WTC11 (cell line): ENCODE results near the gene TWIST2. TPM values are rescaled to one million over a fixed set of nuclear protein-coding genes. Genes with fewer than 3 reads are reported as not detected.

Experiments used
- ATAC-seq: fragments of 200-7000 bp; cut with Tn5 transposase; 2 replicates; pipeline ENCODE4 v1.10.0; 2021; ENCODE audit warnings: mild to moderate bottlenecking, moderate library complexity
- CTCF ChIA-PET: fragments of 300-600 bp; sonication (Branson Sonifier 250); formaldehyde crosslinking; loops from one replicate; lab custom pipeline; 2021; ENCODE audit warnings: antibody characterized with exemption; lab: Charles Lee
- POLR2A ChIA-PET: fragments of 350-600 bp; sonication (Branson Sonifier 250); formaldehyde crosslinking; loops from one replicate; lab custom pipeline; 2021; ENCODE audit warnings: antibody characterized with exemption; lab: Charles Lee
- DNase-seq: peaks from one replicate; pipeline ENCODE4 v3.0.0; 2021; ENCODE audit warnings: low spot score
- H3K27ac Mint-ChIP-seq: 2 replicates; pipeline ENCODE4 v1.8.0; 2021; ENCODE audit warnings: mixed read lengths
- H3K27me3 Mint-ChIP-seq: 2 replicates; pipeline ENCODE4 v1.8.0; 2021; ENCODE audit warnings: low read depth, mild to moderate bottlenecking, moderate library complexity, mixed read lengths
- H3K36me3 Mint-ChIP-seq: 2 replicates; pipeline ENCODE4 v1.8.0; 2021; ENCODE audit warnings: mixed read lengths
- H3K4me1 Mint-ChIP-seq: 2 replicates; pipeline ENCODE4 v1.8.0; 2022; ENCODE audit warnings: mixed read lengths
- H3K4me3 Mint-ChIP-seq: 2 replicates; pipeline ENCODE4 v1.8.0; 2021; ENCODE audit warnings: mild to moderate bottlenecking, moderate library complexity, mixed read lengths
- H3K9me3 Mint-ChIP-seq: 2 replicates; pipeline ENCODE4 v1.8.0; 2021; ENCODE audit warnings: mixed read lengths
- ATF6 ChIP-seq: sonication (generic); formaldehyde crosslinking; IDR thresholded peaks from 2 replicates; pipeline ENCODE4 v1.8.1; 2023; ENCODE audit warnings: mild to moderate bottlenecking, missing genetic modification reagents
- CBFB ChIP-seq: sonication (generic); formaldehyde crosslinking; IDR thresholded peaks from 2 replicates; pipeline ENCODE4 v1.8.1; 2022; ENCODE audit warnings: mild to moderate bottlenecking, low read depth, missing genetic modification reagents
- CREM ChIP-seq: sonication (generic); formaldehyde crosslinking; IDR thresholded peaks from 2 replicates; pipeline ENCODE4 v1.8.1; 2022; ENCODE audit warnings: mild to moderate bottlenecking, missing genetic modification reagents, moderate library complexity
- FOXJ3 ChIP-seq: sonication (generic); formaldehyde crosslinking; IDR thresholded peaks from 2 replicates; pipeline ENCODE4 v1.9.0; 2021; ENCODE audit warnings: missing genetic modification reagents, mild to moderate bottlenecking, borderline replicate concordance
- FOXP4 ChIP-seq: sonication (generic); formaldehyde crosslinking; IDR thresholded peaks from 2 replicates; pipeline ENCODE4 v1.8.0; 2022; ENCODE audit warnings: mild to moderate bottlenecking, missing genetic modification reagents
- MXD4 ChIP-seq: fragments of 250-450 bp; sonication (Bioruptor Pico); IDR thresholded peaks from 2 replicates; pipeline ENCODE4 v1.8.0; 2021; ENCODE audit warnings: mild to moderate bottlenecking, moderate library complexity, borderline replicate concordance
- NR2C2 ChIP-seq: sonication (generic); formaldehyde crosslinking; IDR thresholded peaks from 2 replicates; pipeline ENCODE4 v1.8.0; 2022; ENCODE audit warnings: mild to moderate bottlenecking, missing genetic modification reagents
- NR3C1 ChIP-seq: sonication (generic); formaldehyde crosslinking; conservative IDR thresholded peaks from 2 replicates; pipeline ENCODE4 v1.8.1; 2023; ENCODE audit warnings: low read depth, mild to moderate bottlenecking, missing genetic modification reagents
- RELA ChIP-seq: sonication (generic); formaldehyde crosslinking; IDR thresholded peaks from 2 replicates; pipeline ENCODE4 v1.8.1; 2022; ENCODE audit warnings: missing genetic modification reagents, mild to moderate bottlenecking, borderline replicate concordance
- RORB ChIP-seq: fragments of 250-450 bp; sonication (Bioruptor Pico); IDR thresholded peaks from 2 replicates; pipeline ENCODE4 v1.9.0; 2021; ENCODE audit warnings: mild to moderate bottlenecking
- USF1 ChIP-seq: sonication (generic); formaldehyde crosslinking; IDR thresholded peaks from 2 replicates; pipeline ENCODE4 v1.8.0; 2022; ENCODE audit warnings: mild to moderate bottlenecking, missing genetic modification reagents
- ZNF121 ChIP-seq: sonication (generic); formaldehyde crosslinking; IDR thresholded peaks from 2 replicates; pipeline ENCODE4 v1.8.0; 2023; ENCODE audit warnings: missing genetic modification reagents
- ZNF396 ChIP-seq: fragments of 250-450 bp; sonication (Bioruptor Pico); IDR thresholded peaks from 2 replicates; pipeline ENCODE4 v1.8.0; 2021; ENCODE audit warnings: mild to moderate bottlenecking, moderate library complexity, borderline replicate concordance
- ZSCAN18 ChIP-seq: fragments of 250-450 bp; sonication (Bioruptor Pico); IDR thresholded peaks from 2 replicates; pipeline ENCODE4 v2.1.2; 2022; ENCODE audit warnings: mild to moderate bottlenecking, moderate library complexity
- total RNA-seq: library from RNA; stranded (reverse); gene quantifications from 3 replicates; pipeline ENCODE4 v1.2.3, GENCODE V29; 2021
- TF ChIP-seq, protein P1 (sequence below): fragments of 250-450 bp; sonication (Bioruptor Pico); IDR thresholded peaks from 2 replicates; pipeline ENCODE4 v1.9.0; 2021; ENCODE audit warnings: mild to moderate bottlenecking
- TF ChIP-seq, protein P2 (sequence below): fragments of 250-450 bp; sonication (Bioruptor Pico); IDR thresholded peaks from 2 replicates; pipeline ENCODE4 v1.9.0; 2021; ENCODE audit warnings: mild to moderate bottlenecking, borderline replicate concordance
- TF ChIP-seq, protein P3 (sequence below): sonication (generic); formaldehyde crosslinking; IDR thresholded peaks from 2 replicates; pipeline ENCODE4 v1.8.1; 2023; ENCODE audit warnings: mild to moderate bottlenecking, missing genetic modification reagents, moderate library complexity

Gene TWIST2
- total RNA-seq, 1 experiment from 2014 or later: 5.7 TPM

- TF ChIP-seq, protein P1, sequence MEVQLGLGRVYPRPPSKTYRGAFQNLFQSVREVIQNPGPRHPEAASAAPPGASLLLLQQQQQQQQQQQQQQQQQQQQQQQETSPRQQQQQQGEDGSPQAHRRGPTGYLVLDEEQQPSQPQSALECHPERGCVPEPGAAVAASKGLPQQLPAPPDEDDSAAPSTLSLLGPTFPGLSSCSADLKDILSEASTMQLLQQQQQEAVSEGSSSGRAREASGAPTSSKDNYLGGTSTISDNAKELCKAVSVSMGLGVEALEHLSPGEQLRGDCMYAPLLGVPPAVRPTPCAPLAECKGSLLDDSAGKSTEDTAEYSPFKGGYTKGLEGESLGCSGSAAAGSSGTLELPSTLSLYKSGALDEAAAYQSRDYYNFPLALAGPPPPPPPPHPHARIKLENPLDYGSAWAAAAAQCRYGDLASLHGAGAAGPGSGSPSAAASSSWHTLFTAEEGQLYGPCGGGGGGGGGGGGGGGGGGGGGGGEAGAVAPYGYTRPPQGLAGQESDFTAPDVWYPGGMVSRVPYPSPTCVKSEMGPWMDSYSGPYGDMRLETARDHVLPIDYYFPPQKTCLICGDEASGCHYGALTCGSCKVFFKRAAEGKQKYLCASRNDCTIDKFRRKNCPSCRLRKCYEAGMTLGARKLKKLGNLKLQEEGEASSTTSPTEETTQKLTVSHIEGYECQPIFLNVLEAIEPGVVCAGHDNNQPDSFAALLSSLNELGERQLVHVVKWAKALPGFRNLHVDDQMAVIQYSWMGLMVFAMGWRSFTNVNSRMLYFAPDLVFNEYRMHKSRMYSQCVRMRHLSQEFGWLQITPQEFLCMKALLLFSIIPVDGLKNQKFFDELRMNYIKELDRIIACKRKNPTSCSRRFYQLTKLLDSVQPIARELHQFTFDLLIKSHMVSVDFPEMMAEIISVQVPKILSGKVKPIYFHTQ (CRISPR knock-in tag): no peak
- TF ChIP-seq FOXJ3 (CRISPR knock-in tag): no peak
- TF ChIP-seq, protein P2, sequence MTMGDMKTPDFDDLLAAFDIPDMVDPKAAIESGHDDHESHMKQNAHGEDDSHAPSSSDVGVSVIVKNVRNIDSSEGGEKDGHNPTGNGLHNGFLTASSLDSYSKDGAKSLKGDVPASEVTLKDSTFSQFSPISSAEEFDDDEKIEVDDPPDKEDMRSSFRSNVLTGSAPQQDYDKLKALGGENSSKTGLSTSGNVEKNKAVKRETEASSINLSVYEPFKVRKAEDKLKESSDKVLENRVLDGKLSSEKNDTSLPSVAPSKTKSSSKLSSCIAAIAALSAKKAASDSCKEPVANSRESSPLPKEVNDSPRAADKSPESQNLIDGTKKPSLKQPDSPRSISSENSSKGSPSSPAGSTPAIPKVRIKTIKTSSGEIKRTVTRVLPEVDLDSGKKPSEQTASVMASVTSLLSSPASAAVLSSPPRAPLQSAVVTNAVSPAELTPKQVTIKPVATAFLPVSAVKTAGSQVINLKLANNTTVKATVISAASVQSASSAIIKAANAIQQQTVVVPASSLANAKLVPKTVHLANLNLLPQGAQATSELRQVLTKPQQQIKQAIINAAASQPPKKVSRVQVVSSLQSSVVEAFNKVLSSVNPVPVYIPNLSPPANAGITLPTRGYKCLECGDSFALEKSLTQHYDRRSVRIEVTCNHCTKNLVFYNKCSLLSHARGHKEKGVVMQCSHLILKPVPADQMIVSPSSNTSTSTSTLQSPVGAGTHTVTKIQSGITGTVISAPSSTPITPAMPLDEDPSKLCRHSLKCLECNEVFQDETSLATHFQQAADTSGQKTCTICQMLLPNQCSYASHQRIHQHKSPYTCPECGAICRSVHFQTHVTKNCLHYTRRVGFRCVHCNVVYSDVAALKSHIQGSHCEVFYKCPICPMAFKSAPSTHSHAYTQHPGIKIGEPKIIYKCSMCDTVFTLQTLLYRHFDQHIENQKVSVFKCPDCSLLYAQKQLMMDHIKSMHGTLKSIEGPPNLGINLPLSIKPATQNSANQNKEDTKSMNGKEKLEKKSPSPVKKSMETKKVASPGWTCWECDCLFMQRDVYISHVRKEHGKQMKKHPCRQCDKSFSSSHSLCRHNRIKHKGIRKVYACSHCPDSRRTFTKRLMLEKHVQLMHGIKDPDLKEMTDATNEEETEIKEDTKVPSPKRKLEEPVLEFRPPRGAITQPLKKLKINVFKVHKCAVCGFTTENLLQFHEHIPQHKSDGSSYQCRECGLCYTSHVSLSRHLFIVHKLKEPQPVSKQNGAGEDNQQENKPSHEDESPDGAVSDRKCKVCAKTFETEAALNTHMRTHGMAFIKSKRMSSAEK (CRISPR knock-in tag): no peak
- TF ChIP-seq NR3C1 (CRISPR knock-in tag): no peak
- TF ChIP-seq NR2C2 (CRISPR knock-in tag): no peak
- no peak for TF ChIP-seq FOXP4 (CRISPR knock-in tag)
- no peak for TF ChIP-seq ZNF396 (CRISPR knock-in tag)
These were observed 90.6 kb downstream of the TWIST2 start (continued) for GRCh38 chr2:238938401-238939055.

- Mint-ChIP-seq H3K4me1 (no peaks in the 10 kb centered on the region), H3K27me3 (no peaks in the 10 kb centered on the region), H3K4me3 (no peak overlapping the region), H3K9me3 (peaks cover 5% of the 10 kb centered on the region), H3K27ac (no peak overlapping the region), H3K36me3 (no peaks in the 10 kb centered on the region)
- ATAC-seq (no peak), DNase-seq (no peak)
- CTCF ChIA-PET: no interaction called here
- POLR2A ChIA-PET: no interaction called here
- TF ChIP-seq, protein P1 (CRISPR knock-in tag): no peak
- TF ChIP-seq RELA (CRISPR knock-in tag) (no peak), ZSCAN18 (CRISPR knock-in tag) (no peak), CBFB (CRISPR knock-in tag) (no peak), RORB (CRISPR knock-in tag) (no peak), CREM (CRISPR knock-in tag) (no peak), ZNF121 (no peak), USF1 (CRISPR knock-in tag) (no peak), MXD4 (CRISPR knock-in tag) (no peak), ATF6 (CRISPR knock-in tag) (no peak)
- TF ChIP-seq, protein P3, sequence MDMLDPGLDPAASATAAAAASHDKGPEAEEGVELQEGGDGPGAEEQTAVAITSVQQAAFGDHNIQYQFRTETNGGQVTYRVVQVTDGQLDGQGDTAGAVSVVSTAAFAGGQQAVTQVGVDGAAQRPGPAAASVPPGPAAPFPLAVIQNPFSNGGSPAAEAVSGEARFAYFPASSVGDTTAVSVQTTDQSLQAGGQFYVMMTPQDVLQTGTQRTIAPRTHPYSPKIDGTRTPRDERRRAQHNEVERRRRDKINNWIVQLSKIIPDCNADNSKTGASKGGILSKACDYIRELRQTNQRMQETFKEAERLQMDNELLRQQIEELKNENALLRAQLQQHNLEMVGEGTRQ (CRISPR knock-in tag): no peak
These were observed 91.2 kb downstream of the TWIST2 start for GRCh38 chr2:238939074-238939473.
